ENCODE measurements around the gene MARCHF3.

GRCh38 chr5:127072861-127073846 is 42.8 kb upstream of the MARCHF3 start, which contains the start of gene C5orf63:
- TF ChIP-seq EZH2 (IDR thresholded peaks at IDR 0.05; ENCODE audit: insufficient read depth, low read length): no peak
- no peak for TF ChIP-seq CTCF (IDR thresholded peaks at IDR 0.05; ENCODE audit: insufficient read depth, low read depth, low read length)
